Prostate gland (tissue), 2 donors: ENCODE results near the gene RIMS3.

Experiments
- POLR2A ChIP-seq: fragments of 450-650 bp; IDR thresholded peaks from one replicate; pipeline ENCODE4 v1.6.1; 2016; ENCODE audit warnings: antibody characterized with exemption, mild to moderate bottlenecking
- TF ChIP-seq, protein P1 (sequence below), 4 experiments: fragments of 200-600 bp in 2 of 4; fragments of 450-650 bp in 2 of 4; sonication (generic) in 2 of 4; IDR thresholded peaks; 1 replicate in 3 of 4; 2 replicates in 1 of 4; pipeline ENCODE4 v1.5.1; 2016 to 2019; ENCODE audit warnings: antibody characterized with exemption in 4 of 4, mild to moderate bottlenecking in 2 of 4, moderate library complexity in 2 of 4

DNA sequence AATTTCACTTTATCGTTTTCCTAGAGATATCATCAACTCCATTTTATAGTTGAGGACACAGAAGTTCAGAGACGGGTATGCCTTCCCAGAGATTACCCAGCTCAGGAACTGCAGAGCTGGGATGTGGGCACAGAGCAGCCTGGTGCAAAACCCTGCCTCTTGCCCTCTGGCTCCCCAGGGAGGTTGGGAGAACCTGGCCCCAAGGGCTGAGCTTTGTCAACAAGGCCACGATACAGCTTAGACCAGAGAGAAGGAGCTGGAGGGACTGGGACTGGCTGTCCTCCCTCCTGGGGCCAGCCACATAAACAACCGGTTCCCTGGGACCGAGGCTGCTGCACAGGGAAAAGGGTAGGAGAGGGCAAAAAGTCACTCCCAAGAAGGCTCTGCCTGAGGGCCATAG, 3.8 kb downstream of the RIMS3 start:
- TF ChIP-seq, protein P1, sequence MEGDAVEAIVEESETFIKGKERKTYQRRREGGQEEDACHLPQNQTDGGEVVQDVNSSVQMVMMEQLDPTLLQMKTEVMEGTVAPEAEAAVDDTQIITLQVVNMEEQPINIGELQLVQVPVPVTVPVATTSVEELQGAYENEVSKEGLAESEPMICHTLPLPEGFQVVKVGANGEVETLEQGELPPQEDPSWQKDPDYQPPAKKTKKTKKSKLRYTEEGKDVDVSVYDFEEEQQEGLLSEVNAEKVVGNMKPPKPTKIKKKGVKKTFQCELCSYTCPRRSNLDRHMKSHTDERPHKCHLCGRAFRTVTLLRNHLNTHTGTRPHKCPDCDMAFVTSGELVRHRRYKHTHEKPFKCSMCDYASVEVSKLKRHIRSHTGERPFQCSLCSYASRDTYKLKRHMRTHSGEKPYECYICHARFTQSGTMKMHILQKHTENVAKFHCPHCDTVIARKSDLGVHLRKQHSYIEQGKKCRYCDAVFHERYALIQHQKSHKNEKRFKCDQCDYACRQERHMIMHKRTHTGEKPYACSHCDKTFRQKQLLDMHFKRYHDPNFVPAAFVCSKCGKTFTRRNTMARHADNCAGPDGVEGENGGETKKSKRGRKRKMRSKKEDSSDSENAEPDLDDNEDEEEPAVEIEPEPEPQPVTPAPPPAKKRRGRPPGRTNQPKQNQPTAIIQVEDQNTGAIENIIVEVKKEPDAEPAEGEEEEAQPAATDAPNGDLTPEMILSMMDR (IDR thresholded peaks at IDR 0.05), result no peak
- no peak for TF ChIP-seq POLR2A
